OCI-LY3 (cell line): ENCODE measurements around the gene DESI2.
"Not testable (repeated sequence)": the region's sequence is repeated elsewhere in the genome, so short reads cannot be mapped to it uniquely, and the experiment has no call there.

Experiments used
- H2AFZ ChIP-seq: fragments of 200-600, 300-600 bp; shearing (Covaris generic); 2 replicates; pipeline ENCODE4 v1.6.0; 2014; ENCODE audit warnings: antibody characterized with exemption, low read depth, low read length
- H3K27ac ChIP-seq: fragments of 200-600, 300-600 bp; sonication (generic); 2 replicates; pipeline ENCODE4 v1.5.1; 2014; ENCODE audit warnings: mild to moderate bottlenecking, low read length, moderate library complexity, mixed read lengths
- H3K27me3 ChIP-seq: fragments of 200-600, 300-600 bp; sonication (generic); 2 replicates; pipeline ENCODE4 v1.6.1; 2014; ENCODE audit warnings: low read depth, low read length, mixed read lengths
- H3K36me3 ChIP-seq: fragments of 200-600, 300-600 bp; sonication (generic); replicated peaks from 2 replicates; pipeline ENCODE3; 2014; ENCODE audit warnings: low read depth, low read length, mixed read lengths
- H3K4me1 ChIP-seq: fragments of 300-600, 200-600 bp; sonication (generic); 2 replicates; pipeline ENCODE4 v1.6.1; 2014; ENCODE audit warnings: low read length, mixed read lengths
- H3K4me2 ChIP-seq: fragments of 200-600, 300-600 bp; sonication (generic); 2 replicates; pipeline ENCODE4 v1.6.1; 2014; ENCODE audit warnings: low read length, mixed read lengths
- H3K4me3 ChIP-seq: fragments of 300-600, 200-600 bp; sonication (generic); 2 replicates; pipeline ENCODE4 v1.5.1; 2014; ENCODE audit warnings: antibody characterized with exemption, mild to moderate bottlenecking, low read length, moderate library complexity
- H3K79me2 ChIP-seq: fragments of 300-600, 200-600 bp; shearing (Covaris generic); 2 replicates; pipeline ENCODE4 v1.6.1; 2014; ENCODE audit warnings: mild to moderate bottlenecking, low read length, mixed read lengths
- H3K9ac ChIP-seq: fragments of 300-600, 200-600 bp; shearing (Covaris generic); 2 replicates; pipeline ENCODE4 v1.6.0; 2014; ENCODE audit warnings: mild to moderate bottlenecking, low read length, moderate library complexity
- H3K9me3 ChIP-seq: fragments of 200-600, 300-600 bp; shearing (Covaris generic); 2 replicates; pipeline ENCODE4 v1.6.1; 2014; ENCODE audit warnings: low read length, mixed read lengths; ENCODE audit not compliant: insufficient read depth
- H4K20me1 ChIP-seq: fragments of 200-600, 300-600 bp; sonication (generic); 2 replicates; pipeline ENCODE4 v1.6.1; 2016; ENCODE audit warnings: low read length, mixed read lengths; ENCODE audit not compliant: insufficient read depth
- CTCF ChIP-seq: fragments of 200-600, 300-600 bp; sonication (generic); IDR thresholded peaks from 2 replicates; pipeline ENCODE4 v1.5.1; 2014; ENCODE audit warnings: antibody characterized with exemption, low read length, low read depth
- EZH2phosphoT487 ChIP-seq: fragments of 200-600 bp; shearing (Covaris generic); IDR thresholded peaks from 2 replicates; pipeline ENCODE4 v1.6.1; 2018; ENCODE audit warnings: antibody characterized with exemption, mixed run types, low read depth

The DESI2 gene

GRCh38 chr1:244659694-244660093, 6.8 kb downstream of the DESI2 start:
- peaks cover 41% of the 10 kb centered on the region for H4K20me1 ChIP-seq
- no peak overlapping the region for H3K4me3 ChIP-seq
- no peak overlapping the region for H3K4me2 ChIP-seq
- H3K79me2 ChIP-seq = peaks cover 86% of the 10 kb centered on the region
- no peak overlapping the region for H3K27ac ChIP-seq
- H3K36me3 ChIP-seq = peaks cover 41% of the 10 kb centered on the region
- TF ChIP-seq CTCF (no peak), EZH2phosphoT487 (no peak)
- H3K4me1 ChIP-seq = peaks cover 9% of the 10 kb centered on the region
- no peaks in the 10 kb centered on the region for H3K9me3 ChIP-seq
- H3K27me3 ChIP-seq = no peaks in the 10 kb centered on the region
- H3K9ac ChIP-seq = no peak overlapping the region
- no peak overlapping the region for H2AFZ ChIP-seq

- Histone ChIP-seq H3K4me3 (no peak overlapping the region), H3K27ac (no peak overlapping the region), H3K4me1 (no peaks in the 10 kb centered on the region), H3K9ac (no peak overlapping the region), H2AFZ (no peak overlapping the region), H3K9me3 (no peaks in the 10 kb centered on the region), H3K27me3 (no peaks in the 10 kb centered on the region), H3K36me3 (peaks cover 41% of the 10 kb centered on the region), H4K20me1 (peaks cover 40% of the 10 kb centered on the region), H3K4me2 (no peak overlapping the region), H3K79me2 (peaks cover 86% of the 10 kb centered on the region)
- TF ChIP-seq EZH2phosphoT487 = no peak
- no peak for TF ChIP-seq CTCF
These were observed 7.7 kb downstream of the DESI2 start for GRCh38 chr1:244660595-244660994.

- peaks cover 88% of the 10 kb centered on the region for H3K79me2 ChIP-seq
- not testable (repeated sequence) for H3K9me3 ChIP-seq, H3K27ac ChIP-seq, H3K4me3 ChIP-seq, H3K27me3 ChIP-seq, H3K4me1 ChIP-seq, H3K9ac ChIP-seq, H3K4me2 ChIP-seq, H2AFZ ChIP-seq
- peaks cover 36% of the 10 kb centered on the region for H3K36me3 ChIP-seq
- H4K20me1 ChIP-seq = peaks cover 36% of the 10 kb centered on the region
These were observed 8.8 kb downstream of the DESI2 start for GRCh38 chr1:244661569-244662312.

- no peaks in the 10 kb centered on the region for H3K4me1 ChIP-seq
- H4K20me1 ChIP-seq = peaks cover 35% of the 10 kb centered on the region
- H3K27ac ChIP-seq = no peak overlapping the region
- H3K79me2 ChIP-seq = peaks cover 88% of the 10 kb centered on the region
- TF ChIP-seq EZH2phosphoT487 = no peak
- no peak for TF ChIP-seq CTCF
- no peaks in the 10 kb centered on the region for H3K27me3 ChIP-seq
- no peak overlapping the region for H3K9ac ChIP-seq
- no peak overlapping the region for H3K4me2 ChIP-seq
- no peaks in the 10 kb centered on the region for H3K9me3 ChIP-seq
- peaks cover 28% of the 10 kb centered on the region for H3K36me3 ChIP-seq
- H3K4me3 ChIP-seq = no peak overlapping the region
- no peak overlapping the region for H2AFZ ChIP-seq
These were observed 9.7 kb downstream of the DESI2 start for GRCh38 chr1:244662599-244662998.
